Mucosa of descending colon (tissue), 3 donors: ENCODE measurements around the gene BBX. TPM values are rescaled to one million over a fixed set of nuclear protein-coding genes. Genes with fewer than 3 reads are reported as not detected.
"Not testable (repeated sequence)": the region's sequence is repeated elsewhere in the genome, so short reads cannot be mapped to it uniquely, and the experiment has no call there.

Experiments used
- ATAC-seq: fragments of 200-7000 bp; cut with Tn5 transposase; one replicate; pipeline ENCODE4 v1.9.1; 2020; ENCODE audit warnings: mild to moderate bottlenecking, moderate library complexity
- DNase-seq, 3 donors: peaks; one replicate each; pipeline ENCODE4 v3.0.0-alpha.2; 2020
- H3K36me3 ChIP-seq: fragments of 200-600 bp; one replicate; pipeline ENCODE4 v1.8.0; 2021; ENCODE audit warnings: low read depth, mild to moderate bottlenecking
- H3K4me1 ChIP-seq: fragments of 200-600 bp; one replicate; pipeline ENCODE4 v1.8.0; 2021; ENCODE audit warnings: low read depth, mild to moderate bottlenecking
- H3K4me3 ChIP-seq: fragments of 200-600 bp; one replicate; pipeline ENCODE4 v1.8.0; 2021; ENCODE audit warnings: mild to moderate bottlenecking
- H3K9me3 ChIP-seq: fragments of 200-600 bp; one replicate; pipeline ENCODE4 v1.8.0; 2021; ENCODE audit warnings: mild to moderate bottlenecking
- CTCF ChIP-seq: fragments of 200-600 bp; IDR thresholded peaks from one replicate; pipeline ENCODE4 v1.8.0; 2022; ENCODE audit warnings: antibody characterized with exemption, mild to moderate bottlenecking
- intact Hi-C, 2 donors: fragments of 100-400 bp; cut with DNase I in 1 of 2; cut with micrococcal nuclease in 1 of 2; formaldehyde crosslinking; loops; one replicate each; pipeline versions ENCODE4 v1.11.0 to v1.11.1; 2022; cut with DNase I, micrococcal nuclease
- total RNA-seq, 3 donors: library from RNA; stranded (reverse); fragmentation: NEBNext Ultra II Directional in 2 of 3; extraction: Animal tissue kit (Norgen Biotek cat#: 25700) in 2 of 3; gene quantifications; one replicate each; pipeline versions ENCODE4 v1.2.1 to v1.2.4, GENCODE V29; 2021 to 2023
- donor health status: DM: no; HTN: no; CAD: no; lungs with moderate emphysema.
- donor health status: DM: no; HTN: no; CAD: no.
- donor health status: DM: no; HTN: yes; CAD: no.

The BBX gene
- total RNA-seq, 3 donors from 2014 or later, result 24.4 to 69.9 (median 26.0) TPM

- ATAC-seq, result no peak
- no peak for TF ChIP-seq CTCF
Observed at GRCh38 chr3:107829185-107829584, 306.4 kb downstream of the BBX start.

GRCh38 chr3:107831590-107831989 is 308.8 kb downstream of the BBX start:
- H3K4me3 ChIP-seq, result no peak overlapping the region
- no peak for TF ChIP-seq CTCF
- intact Hi-C loops, result no loop called here
- H3K9me3 ChIP-seq, result no peaks in the 10 kb centered on the region
- H3K36me3 ChIP-seq, result no peaks in the 10 kb centered on the region
- ATAC-seq (no peak), DNase-seq (no peak)
- H3K4me1 ChIP-seq, result no peaks in the 10 kb centered on the region

More at GRCh38 chr3:107829185-107829584, 306.4 kb downstream of the BBX start:
- DNase-seq, result no peak
- H3K4me1 ChIP-seq, result no peaks in the 10 kb centered on the region
- no peaks in the 10 kb centered on the region for H3K9me3 ChIP-seq
- intact Hi-C loops, result no loop called here
- no peak overlapping the region for H3K4me3 ChIP-seq
- H3K36me3 ChIP-seq, result no peaks in the 10 kb centered on the region

- H3K36me3 ChIP-seq, result no peaks in the 10 kb centered on the region
- no peaks in the 10 kb centered on the region for H3K9me3 ChIP-seq
- intact Hi-C loops, result no loop called here
- no peak overlapping the region for H3K4me3 ChIP-seq
- no peaks in the 10 kb centered on the region for H3K4me1 ChIP-seq
- no peak for DNase-seq
- ATAC-seq, result no peak
- TF ChIP-seq CTCF, result no peak
Observed at GRCh38 chr3:107833043-107833442, 310.3 kb downstream of the BBX start.

GRCh38 chr3:107833722-107834416 is 311.1 kb downstream of the BBX start:
- Histone ChIP-seq H3K9me3 (no peaks in the 10 kb centered on the region), H3K4me1 (no peaks in the 10 kb centered on the region), H3K36me3 (no peaks in the 10 kb centered on the region), H3K4me3 (no peak overlapping the region)
- no peak for DNase-seq
- ATAC-seq, result no peak
- intact Hi-C loops, result no loop called here
- no peak for TF ChIP-seq CTCF

GRCh38 chr3:107835001-107835400 is 312.2 kb downstream of the BBX start:
- ATAC-seq, result peak; percentile 76
- H3K9me3 ChIP-seq, H3K36me3 ChIP-seq, H3K4me1 ChIP-seq, intact Hi-C loops, H3K4me3 ChIP-seq, DNase-seq: not testable (repeated sequence)

- DNase-seq (no peak), ATAC-seq (no peak)
- no peak for TF ChIP-seq CTCF
- Histone ChIP-seq H3K4me3 (no peak overlapping the region), H3K36me3 (no peaks in the 10 kb centered on the region), H3K4me1 (no peaks in the 10 kb centered on the region), H3K9me3 (no peaks in the 10 kb centered on the region)
- intact Hi-C loops, result no loop called here
Observed at GRCh38 chr3:107837895-107838612, 315.3 kb downstream of the BBX start.
